ENCODE results near the gene SDC4.

SDC4 gene

GRCh38 chr20:45323731-45324130 is 24.5 kb downstream of the SDC4 start:
- H3K4me3 ChIP-seq (ENCODE audit: low read depth, low read length) = no peak overlapping the region
- no peak for DNase-seq (ENCODE audit: low read depth)
- no peak for TF ChIP-seq POLR2A (IDR thresholded peaks at IDR 0.05; ENCODE audit: extremely low read depth, insufficient read length)
- no peak for TF ChIP-seq MAX (IDR thresholded peaks at IDR 0.05; ENCODE audit: low read depth, low read length)

GRCh38 chr20:45322952-45323383 is 25.3 kb downstream of the SDC4 start:
- DNase-seq (ENCODE audit: low read depth) = peak; percentile 85
- peak; percentile 68 for TF ChIP-seq MAX (IDR thresholded peaks at IDR 0.05; ENCODE audit: low read depth, low read length)
- no peak; the same call in 1 of the 2 replicates for TF ChIP-seq MYC (IDR thresholded peaks at IDR 0.05; ENCODE audit: low read depth, low read length)
- H3K4me3 ChIP-seq (ENCODE audit: low read depth, low read length) = no peak overlapping the region

DNA sequence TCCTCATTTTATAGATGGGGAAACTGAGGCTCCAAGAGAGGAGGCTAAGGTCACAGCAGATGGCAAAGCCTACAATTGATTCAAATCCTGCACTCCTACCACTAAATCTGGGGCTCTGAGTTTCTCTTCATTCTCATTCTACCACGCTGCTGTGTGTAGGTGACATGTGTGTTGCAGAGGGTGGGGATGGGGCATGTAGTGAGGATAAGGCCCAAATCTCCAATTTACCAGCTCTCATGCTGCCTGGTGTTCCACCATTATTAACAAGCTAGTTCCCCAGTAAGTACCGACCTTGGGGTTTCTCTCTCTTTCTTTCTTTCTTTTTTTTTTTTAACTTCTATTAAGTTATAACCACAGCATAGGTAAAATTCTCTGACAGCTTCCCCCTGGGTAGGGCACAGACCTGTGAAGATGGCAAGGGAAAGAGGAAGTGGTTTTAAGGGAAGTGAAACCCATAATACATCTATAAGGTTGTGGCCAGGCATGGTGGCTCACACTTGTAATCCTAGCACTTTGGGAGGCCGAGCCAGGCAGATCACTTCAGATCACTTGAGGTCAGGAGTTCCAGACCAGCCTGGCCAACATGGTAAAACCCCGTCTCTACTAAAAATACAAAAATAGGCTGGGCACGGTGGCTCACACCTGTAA is 27.2 kb downstream of the SDC4 start:
- TF ChIP-seq MAX (IDR thresholded peaks at IDR 0.05; ENCODE audit: low read depth, low read length) (no peak), POLR2A (IDR thresholded peaks at IDR 0.05; ENCODE audit: extremely low read depth, insufficient read length) (no peak), MYC (IDR thresholded peaks at IDR 0.05; ENCODE audit: low read depth, low read length) (no peak)
- TF ChIP-seq, protein P1, sequence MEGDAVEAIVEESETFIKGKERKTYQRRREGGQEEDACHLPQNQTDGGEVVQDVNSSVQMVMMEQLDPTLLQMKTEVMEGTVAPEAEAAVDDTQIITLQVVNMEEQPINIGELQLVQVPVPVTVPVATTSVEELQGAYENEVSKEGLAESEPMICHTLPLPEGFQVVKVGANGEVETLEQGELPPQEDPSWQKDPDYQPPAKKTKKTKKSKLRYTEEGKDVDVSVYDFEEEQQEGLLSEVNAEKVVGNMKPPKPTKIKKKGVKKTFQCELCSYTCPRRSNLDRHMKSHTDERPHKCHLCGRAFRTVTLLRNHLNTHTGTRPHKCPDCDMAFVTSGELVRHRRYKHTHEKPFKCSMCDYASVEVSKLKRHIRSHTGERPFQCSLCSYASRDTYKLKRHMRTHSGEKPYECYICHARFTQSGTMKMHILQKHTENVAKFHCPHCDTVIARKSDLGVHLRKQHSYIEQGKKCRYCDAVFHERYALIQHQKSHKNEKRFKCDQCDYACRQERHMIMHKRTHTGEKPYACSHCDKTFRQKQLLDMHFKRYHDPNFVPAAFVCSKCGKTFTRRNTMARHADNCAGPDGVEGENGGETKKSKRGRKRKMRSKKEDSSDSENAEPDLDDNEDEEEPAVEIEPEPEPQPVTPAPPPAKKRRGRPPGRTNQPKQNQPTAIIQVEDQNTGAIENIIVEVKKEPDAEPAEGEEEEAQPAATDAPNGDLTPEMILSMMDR (IDR thresholded peaks at IDR 0.05; ENCODE audit: low read depth, low read length) = no peak
- no peak overlapping the region for H3K4me3 ChIP-seq (ENCODE audit: low read depth, low read length)
- peak; percentile 90 for DNase-seq (ENCODE audit: low read depth)

DNA sequence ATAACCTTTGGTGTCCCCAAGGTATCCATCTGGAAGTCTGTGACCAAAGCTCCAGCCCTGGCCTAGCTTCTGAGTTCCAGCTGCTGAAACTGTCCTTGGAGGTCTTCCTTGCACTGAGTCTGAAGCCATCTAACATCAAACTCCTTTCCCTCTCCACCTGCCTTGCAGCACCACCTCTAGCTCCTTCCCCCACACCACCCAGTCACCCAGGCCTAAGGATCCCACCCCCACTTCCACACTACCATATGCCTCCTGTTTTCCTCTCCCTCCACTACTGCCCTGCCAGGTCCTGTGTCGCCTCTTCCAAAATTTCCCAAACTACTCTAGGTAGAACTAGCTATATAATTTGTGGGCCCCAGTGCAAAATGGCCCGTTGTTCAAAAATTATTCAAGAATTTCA is 29.3 kb downstream of the SDC4 start:
- TF ChIP-seq POLR2A (IDR thresholded peaks at IDR 0.05; ENCODE audit: extremely low read depth, insufficient read length) = no peak
- TF ChIP-seq MAX (IDR thresholded peaks at IDR 0.05; ENCODE audit: low read depth, low read length) = no peak
- TF ChIP-seq, protein P1 (IDR thresholded peaks at IDR 0.05; ENCODE audit: low read depth, low read length) = no peak
- TF ChIP-seq MYC (IDR thresholded peaks at IDR 0.05; ENCODE audit: low read depth, low read length) = no peak
- peak overlapping the region; percentile 29 for H3K4me3 ChIP-seq (ENCODE audit: low read depth, low read length)
- peak; percentile 70 for DNase-seq (ENCODE audit: low read depth)

DNA sequence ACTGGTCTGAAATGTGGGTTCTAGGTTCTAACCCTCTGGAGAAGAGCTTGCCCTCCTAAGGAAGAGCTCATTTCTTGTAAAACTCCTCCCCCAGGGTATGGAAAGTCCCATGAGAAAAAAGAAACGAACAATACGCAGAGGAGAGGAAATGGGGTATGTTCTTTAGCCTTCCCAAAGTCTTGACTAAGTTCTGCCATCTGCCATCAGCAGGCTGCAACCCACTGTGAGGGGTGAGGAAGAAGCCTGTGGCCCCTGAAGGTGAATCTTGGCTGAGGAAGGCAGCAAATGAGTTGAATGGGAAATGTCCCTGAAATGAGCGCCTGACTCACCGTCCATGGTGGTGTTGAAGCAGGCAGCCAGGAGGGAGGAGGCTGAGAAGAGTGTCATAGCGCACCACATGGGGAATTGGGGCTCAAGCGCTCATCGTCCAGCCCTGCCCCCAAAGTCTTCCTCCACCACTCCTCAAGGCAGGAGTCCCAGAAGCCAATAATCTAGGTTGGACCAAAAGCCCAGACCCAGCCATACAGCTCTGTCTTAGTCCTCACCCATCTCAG is 29.8 kb downstream of the SDC4 start:
- peak; percentile 65 for DNase-seq (ENCODE audit: low read depth)
- TF ChIP-seq MAX (IDR thresholded peaks at IDR 0.05; ENCODE audit: low read depth, low read length) (no peak), MYC (IDR thresholded peaks at IDR 0.05; ENCODE audit: low read depth, low read length) (no peak), POLR2A (IDR thresholded peaks at IDR 0.05; ENCODE audit: extremely low read depth, insufficient read length) (no peak)
- TF ChIP-seq, protein P1 (IDR thresholded peaks at IDR 0.05; ENCODE audit: low read depth, low read length) = no peak
- H3K4me3 ChIP-seq (ENCODE audit: low read depth, low read length) = peak overlapping the region; percentile 29

DNA sequence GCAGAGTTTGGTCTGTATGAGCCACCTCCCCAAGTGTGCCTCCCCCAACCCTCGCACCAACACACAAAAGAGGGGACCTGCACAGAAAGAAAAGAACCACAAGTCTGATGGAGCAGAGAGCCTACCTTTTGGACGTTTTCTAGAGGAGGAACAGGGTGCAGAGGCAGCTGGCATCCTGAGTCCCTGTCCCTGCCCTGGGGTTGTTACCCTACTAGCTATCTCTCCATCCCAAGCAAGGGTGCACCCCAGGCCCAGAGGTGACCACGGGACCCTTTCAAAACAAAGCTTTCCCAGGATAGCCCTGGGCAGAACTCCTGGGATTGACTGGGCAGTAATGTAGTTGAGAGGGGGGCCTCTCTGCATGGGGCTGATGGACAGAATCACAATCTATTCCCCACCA is 30.4 kb downstream of the SDC4 start:
- TF ChIP-seq MAX (IDR thresholded peaks at IDR 0.05; ENCODE audit: low read depth, low read length) (no peak), MYC (IDR thresholded peaks at IDR 0.05; ENCODE audit: low read depth, low read length) (no peak), POLR2A (IDR thresholded peaks at IDR 0.05; ENCODE audit: extremely low read depth, insufficient read length) (no peak)
- TF ChIP-seq, protein P1 (IDR thresholded peaks at IDR 0.05; ENCODE audit: low read depth, low read length) = no peak
- no peak overlapping the region for H3K4me3 ChIP-seq (ENCODE audit: low read depth, low read length)
- no peak for DNase-seq (ENCODE audit: low read depth)
